ENCODE results near the gene GZMH. TPM values are rescaled to one million over a fixed set of nuclear protein-coding genes. Genes with fewer than 3 reads are reported as not detected.

The GZMH gene
- total and polyA plus RNA-seq, 2 of the 8 experiments (the other 6 are each of a cell fraction or from before 2014, with no cell fraction given), result not detected

- TF ChIP-seq, protein P1, sequence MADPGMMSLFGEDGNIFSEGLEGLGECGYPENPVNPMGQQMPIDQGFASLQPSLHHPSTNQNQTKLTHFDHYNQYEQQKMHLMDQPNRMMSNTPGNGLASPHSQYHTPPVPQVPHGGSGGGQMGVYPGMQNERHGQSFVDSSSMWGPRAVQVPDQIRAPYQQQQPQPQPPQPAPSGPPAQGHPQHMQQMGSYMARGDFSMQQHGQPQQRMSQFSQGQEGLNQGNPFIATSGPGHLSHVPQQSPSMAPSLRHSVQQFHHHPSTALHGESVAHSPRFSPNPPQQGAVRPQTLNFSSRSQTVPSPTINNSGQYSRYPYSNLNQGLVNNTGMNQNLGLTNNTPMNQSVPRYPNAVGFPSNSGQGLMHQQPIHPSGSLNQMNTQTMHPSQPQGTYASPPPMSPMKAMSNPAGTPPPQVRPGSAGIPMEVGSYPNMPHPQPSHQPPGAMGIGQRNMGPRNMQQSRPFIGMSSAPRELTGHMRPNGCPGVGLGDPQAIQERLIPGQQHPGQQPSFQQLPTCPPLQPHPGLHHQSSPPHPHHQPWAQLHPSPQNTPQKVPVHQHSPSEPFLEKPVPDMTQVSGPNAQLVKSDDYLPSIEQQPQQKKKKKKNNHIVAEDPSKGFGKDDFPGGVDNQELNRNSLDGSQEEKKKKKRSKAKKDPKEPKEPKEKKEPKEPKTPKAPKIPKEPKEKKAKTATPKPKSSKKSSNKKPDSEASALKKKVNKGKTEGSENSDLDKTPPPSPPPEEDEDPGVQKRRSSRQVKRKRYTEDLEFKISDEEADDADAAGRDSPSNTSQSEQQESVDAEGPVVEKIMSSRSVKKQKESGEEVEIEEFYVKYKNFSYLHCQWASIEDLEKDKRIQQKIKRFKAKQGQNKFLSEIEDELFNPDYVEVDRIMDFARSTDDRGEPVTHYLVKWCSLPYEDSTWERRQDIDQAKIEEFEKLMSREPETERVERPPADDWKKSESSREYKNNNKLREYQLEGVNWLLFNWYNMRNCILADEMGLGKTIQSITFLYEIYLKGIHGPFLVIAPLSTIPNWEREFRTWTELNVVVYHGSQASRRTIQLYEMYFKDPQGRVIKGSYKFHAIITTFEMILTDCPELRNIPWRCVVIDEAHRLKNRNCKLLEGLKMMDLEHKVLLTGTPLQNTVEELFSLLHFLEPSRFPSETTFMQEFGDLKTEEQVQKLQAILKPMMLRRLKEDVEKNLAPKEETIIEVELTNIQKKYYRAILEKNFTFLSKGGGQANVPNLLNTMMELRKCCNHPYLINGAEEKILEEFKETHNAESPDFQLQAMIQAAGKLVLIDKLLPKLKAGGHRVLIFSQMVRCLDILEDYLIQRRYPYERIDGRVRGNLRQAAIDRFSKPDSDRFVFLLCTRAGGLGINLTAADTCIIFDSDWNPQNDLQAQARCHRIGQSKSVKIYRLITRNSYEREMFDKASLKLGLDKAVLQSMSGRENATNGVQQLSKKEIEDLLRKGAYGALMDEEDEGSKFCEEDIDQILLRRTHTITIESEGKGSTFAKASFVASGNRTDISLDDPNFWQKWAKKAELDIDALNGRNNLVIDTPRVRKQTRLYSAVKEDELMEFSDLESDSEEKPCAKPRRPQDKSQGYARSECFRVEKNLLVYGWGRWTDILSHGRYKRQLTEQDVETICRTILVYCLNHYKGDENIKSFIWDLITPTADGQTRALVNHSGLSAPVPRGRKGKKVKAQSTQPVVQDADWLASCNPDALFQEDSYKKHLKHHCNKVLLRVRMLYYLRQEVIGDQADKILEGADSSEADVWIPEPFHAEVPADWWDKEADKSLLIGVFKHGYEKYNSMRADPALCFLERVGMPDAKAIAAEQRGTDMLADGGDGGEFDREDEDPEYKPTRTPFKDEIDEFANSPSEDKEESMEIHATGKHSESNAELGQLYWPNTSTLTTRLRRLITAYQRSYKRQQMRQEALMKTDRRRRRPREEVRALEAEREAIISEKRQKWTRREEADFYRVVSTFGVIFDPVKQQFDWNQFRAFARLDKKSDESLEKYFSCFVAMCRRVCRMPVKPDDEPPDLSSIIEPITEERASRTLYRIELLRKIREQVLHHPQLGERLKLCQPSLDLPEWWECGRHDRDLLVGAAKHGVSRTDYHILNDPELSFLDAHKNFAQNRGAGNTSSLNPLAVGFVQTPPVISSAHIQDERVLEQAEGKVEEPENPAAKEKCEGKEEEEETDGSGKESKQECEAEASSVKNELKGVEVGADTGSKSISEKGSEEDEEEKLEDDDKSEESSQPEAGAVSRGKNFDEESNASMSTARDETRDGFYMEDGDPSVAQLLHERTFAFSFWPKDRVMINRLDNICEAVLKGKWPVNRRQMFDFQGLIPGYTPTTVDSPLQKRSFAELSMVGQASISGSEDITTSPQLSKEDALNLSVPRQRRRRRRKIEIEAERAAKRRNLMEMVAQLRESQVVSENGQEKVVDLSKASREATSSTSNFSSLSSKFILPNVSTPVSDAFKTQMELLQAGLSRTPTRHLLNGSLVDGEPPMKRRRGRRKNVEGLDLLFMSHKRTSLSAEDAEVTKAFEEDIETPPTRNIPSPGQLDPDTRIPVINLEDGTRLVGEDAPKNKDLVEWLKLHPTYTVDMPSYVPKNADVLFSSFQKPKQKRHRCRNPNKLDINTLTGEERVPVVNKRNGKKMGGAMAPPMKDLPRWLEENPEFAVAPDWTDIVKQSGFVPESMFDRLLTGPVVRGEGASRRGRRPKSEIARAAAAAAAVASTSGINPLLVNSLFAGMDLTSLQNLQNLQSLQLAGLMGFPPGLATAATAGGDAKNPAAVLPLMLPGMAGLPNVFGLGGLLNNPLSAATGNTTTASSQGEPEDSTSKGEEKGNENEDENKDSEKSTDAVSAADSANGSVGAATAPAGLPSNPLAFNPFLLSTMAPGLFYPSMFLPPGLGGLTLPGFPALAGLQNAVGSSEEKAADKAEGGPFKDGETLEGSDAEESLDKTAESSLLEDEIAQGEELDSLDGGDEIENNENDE (IDR thresholded peaks at IDR 0.05; ENCODE audit: insufficient replicate concordance, low read length), result no peak
Observed at GRCh38 chr14:24574206-24574774, 35.2 kb downstream of the GZMH start (continued).
